Mononuclear cell (primary cell): ENCODE results near the gene MED10. TPM values are rescaled to one million over a fixed set of nuclear protein-coding genes. Genes with fewer than 3 reads are reported as not detected.
"Not testable (repeated sequence)": the region's sequence is repeated elsewhere in the genome, so short reads cannot be mapped to it uniquely, and the experiment has no call there.

Experiments used
- H3K27me3 ChIP-seq: 2 replicates; pipeline ENCODE4 v1.6.0; 2011; ENCODE audit warnings: low read length, control low read depth; ENCODE audit not compliant: insufficient read depth
- H3K4me1 ChIP-seq: 2 replicates; pipeline ENCODE4 v1.5.1; 2011; ENCODE audit warnings: mild to moderate bottlenecking, low read length, control low read depth; ENCODE audit not compliant: insufficient read depth
- H3K4me3 ChIP-seq: 2 replicates; pipeline ENCODE4 v1.5.1; 2011; ENCODE audit warnings: mild to moderate bottlenecking, low read length, moderate library complexity
- H3K9me3 ChIP-seq: 2 replicates; pipeline ENCODE4 v1.5.1; 2011; ENCODE audit warnings: low read depth, mild to moderate bottlenecking, control low read depth, low read length
- total RNA-seq: library from RNA; depleted of rRNA; stranded (reverse); fragments of >200 nt; gene quantifications from one replicate; pipeline ENCODE4 v1.2.3, GENCODE V29; 2012

The MED10 gene
- total RNA-seq, 1 donor: 32.6 TPM

- Histone ChIP-seq H3K27me3 (no peaks in the 10 kb centered on the region), H3K4me3 (no peak overlapping the region), H3K4me1 (no peaks in the 10 kb centered on the region)
Measured at GRCh38 chr5:6370580-6370979, 7.8 kb downstream of the MED10 start.

GRCh38 chr5:6365977-6366590 lies 12.3 kb downstream of the MED10 start:
- H3K4me3 ChIP-seq: no peak overlapping the region
- no peaks in the 10 kb centered on the region for H3K27me3 ChIP-seq
- H3K4me1 ChIP-seq: no peaks in the 10 kb centered on the region
- H3K9me3 ChIP-seq: no peaks in the 10 kb centered on the region

More at GRCh38 chr5:6370580-6370979, 7.8 kb downstream of the MED10 start:
- H3K9me3 ChIP-seq: no peaks in the 10 kb centered on the region

DNA sequence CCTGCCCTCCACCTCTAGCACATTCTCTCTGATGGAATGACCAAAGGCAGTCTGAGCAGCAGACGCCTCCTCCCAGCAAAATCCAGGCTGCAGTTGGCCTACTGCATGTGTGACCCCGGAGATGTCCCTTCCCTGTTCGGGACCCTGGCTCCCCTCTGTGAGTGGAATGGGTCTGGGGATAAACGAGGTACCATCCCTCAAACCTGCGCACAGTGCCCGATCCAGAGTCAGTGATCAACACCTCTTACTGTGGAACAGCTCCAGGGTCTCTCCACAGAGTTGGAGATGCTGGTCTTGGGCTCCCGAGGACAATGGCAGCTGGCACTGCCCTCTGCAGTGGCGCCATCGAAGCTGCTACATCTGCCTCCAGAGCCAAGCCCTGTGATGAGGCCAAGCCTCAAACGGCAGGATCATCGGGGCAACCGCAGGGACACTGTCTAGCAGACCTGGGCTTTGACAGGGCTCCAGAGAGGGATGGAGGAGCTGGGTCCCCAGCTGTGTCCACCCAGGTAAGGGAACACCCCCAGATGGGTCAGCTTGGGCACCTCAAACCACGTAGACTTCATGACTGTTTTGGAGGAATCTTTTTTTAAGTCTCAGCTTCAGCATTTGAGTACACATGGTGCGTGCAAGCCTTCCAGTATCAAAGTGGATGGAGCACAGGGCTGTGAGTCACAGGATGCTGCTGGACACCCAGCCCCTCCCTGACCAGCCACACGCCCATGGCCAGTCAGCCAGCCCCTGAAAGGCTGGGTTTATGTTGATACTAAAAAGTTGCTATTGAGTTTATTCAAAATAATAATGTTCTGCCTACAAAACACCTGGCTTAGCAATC lies 13.0 kb downstream of the MED10 start:
- Histone ChIP-seq H3K4me3 (no peak overlapping the region), H3K4me1 (peaks cover 7% of the 10 kb centered on the region), H3K9me3 (no peaks in the 10 kb centered on the region), H3K27me3 (no peaks in the 10 kb centered on the region)

DNA sequence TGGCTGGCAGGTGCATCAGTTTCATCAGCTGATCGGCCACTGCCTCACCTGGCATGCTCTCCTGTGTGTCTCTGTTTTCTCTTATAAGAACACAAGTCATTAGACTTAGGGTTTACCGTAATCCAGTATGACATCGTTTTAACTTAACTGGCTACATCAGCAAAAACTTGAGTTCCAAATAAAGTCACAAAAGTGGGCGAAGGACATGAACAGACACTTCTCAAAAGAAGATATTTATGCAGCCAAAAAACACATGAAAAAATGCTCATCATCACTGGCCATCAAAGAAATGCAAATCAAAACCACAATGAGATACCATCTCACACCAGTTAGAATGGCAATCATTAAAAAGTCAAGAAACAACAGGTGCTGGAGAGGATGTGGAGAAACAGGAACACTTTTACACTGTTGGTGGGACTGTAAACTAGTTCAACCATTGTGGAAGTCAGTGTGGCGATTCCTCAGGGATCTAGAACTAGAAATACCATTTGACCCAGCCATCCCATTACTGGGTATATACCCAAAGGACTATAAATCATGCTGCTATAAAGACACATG lies 14.8 kb downstream of the MED10 start:
- H3K4me1 ChIP-seq: peaks cover 16% of the 10 kb centered on the region
- not testable (repeated sequence) for H3K9me3 ChIP-seq, H3K27me3 ChIP-seq, H3K4me3 ChIP-seq

GRCh38 chr5:6362846-6363245 lies 15.5 kb downstream of the MED10 start:
- Histone ChIP-seq H3K4me3 (no peak overlapping the region), H3K4me1 (peaks cover 16% of the 10 kb centered on the region), H3K9me3 (no peaks in the 10 kb centered on the region), H3K27me3 (no peaks in the 10 kb centered on the region)

GRCh38 chr5:6361101-6361500 lies 17.2 kb downstream of the MED10 start:
- no peaks in the 10 kb centered on the region for H3K9me3 ChIP-seq
- no peaks in the 10 kb centered on the region for H3K27me3 ChIP-seq
- H3K4me1 ChIP-seq: peaks cover 16% of the 10 kb centered on the region
- no peak overlapping the region for H3K4me3 ChIP-seq

- H3K9me3 ChIP-seq: no peaks in the 10 kb centered on the region
- peaks cover 16% of the 10 kb centered on the region for H3K4me1 ChIP-seq
- no peaks in the 10 kb centered on the region for H3K27me3 ChIP-seq
- H3K4me3 ChIP-seq: no peak overlapping the region
Measured at GRCh38 chr5:6360323-6361072, 17.8 kb downstream of the MED10 start.

DNA sequence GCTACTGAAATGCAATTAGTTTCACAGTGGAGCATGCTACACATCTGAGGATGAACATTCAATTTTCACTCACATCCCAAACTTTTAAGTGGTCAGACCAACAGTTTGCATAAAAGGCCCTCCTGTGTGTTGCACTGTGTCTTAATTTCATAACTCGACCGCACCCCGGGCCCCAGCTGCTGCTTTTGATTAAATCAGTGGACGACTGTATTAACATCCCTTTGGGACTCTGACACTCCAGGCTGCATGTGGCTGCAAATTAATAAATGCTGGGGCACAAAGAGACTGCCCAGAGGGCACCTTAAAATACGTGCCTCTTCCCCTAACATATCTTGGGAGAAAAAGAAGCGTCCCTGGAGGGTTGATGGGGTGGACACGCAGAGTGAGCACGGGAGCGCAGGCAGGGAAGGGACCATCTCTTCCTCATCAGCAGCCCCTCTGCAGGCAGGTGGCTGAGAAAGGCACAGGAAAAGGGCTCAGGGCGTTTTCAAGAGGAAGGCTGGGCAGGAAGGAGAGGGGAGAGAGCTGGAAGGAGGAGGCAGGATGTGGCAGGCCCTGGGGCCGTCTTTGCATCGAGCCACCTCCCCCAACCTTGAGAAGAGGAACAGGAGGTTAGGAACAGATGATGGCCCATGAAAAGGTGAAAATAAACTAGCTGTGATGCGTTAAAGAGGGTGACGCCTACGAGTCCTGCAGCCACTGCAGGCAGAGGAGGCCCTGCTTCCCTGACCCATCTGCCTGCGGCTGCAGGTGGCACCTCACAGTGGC lies 18.6 kb downstream of the MED10 start:
- Histone ChIP-seq H3K4me3 (no peak overlapping the region), H3K9me3 (no peaks in the 10 kb centered on the region), H3K4me1 (peaks cover 16% of the 10 kb centered on the region), H3K27me3 (no peaks in the 10 kb centered on the region)

- no peaks in the 10 kb centered on the region for H3K27me3 ChIP-seq
- H3K9me3 ChIP-seq: no peaks in the 10 kb centered on the region
- peaks cover 16% of the 10 kb centered on the region for H3K4me1 ChIP-seq
- no peak overlapping the region for H3K4me3 ChIP-seq
Measured at GRCh38 chr5:6358434-6358820, 19.9 kb downstream of the MED10 start.

- H3K9me3 ChIP-seq, H3K4me3 ChIP-seq, H3K27me3 ChIP-seq: not testable (repeated sequence)
- peaks cover 16% of the 10 kb centered on the region for H3K4me1 ChIP-seq
Measured at GRCh38 chr5:6357817-6358433, 20.4 kb downstream of the MED10 start.

GRCh38 chr5:6356578-6357164 lies 21.7 kb downstream of the MED10 start:
- Histone ChIP-seq H3K4me3 (no peak overlapping the region), H3K4me1 (peaks cover 16% of the 10 kb centered on the region), H3K9me3 (no peaks in the 10 kb centered on the region), H3K27me3 (no peaks in the 10 kb centered on the region)

GRCh38 chr5:6355294-6355693 lies 23.1 kb downstream of the MED10 start:
- Histone ChIP-seq H3K9me3 (no peaks in the 10 kb centered on the region), H3K4me3 (no peak overlapping the region), H3K27me3 (no peaks in the 10 kb centered on the region), H3K4me1 (peaks cover 9% of the 10 kb centered on the region)

- Histone ChIP-seq H3K27me3 (no peaks in the 10 kb centered on the region), H3K9me3 (no peaks in the 10 kb centered on the region), H3K4me3 (no peak overlapping the region), H3K4me1 (peaks cover 4% of the 10 kb centered on the region)
Measured at GRCh38 chr5:6354848-6355247, 23.5 kb downstream of the MED10 start.
